GM21526 (cell line): ENCODE data around the gene KXD1.
"Not testable (repeated sequence)": the region's sequence is repeated elsewhere in the genome, so short reads cannot be mapped to it uniquely, and the experiment has no call there.

Experiments used
- ATAC-seq: cut with Tn5 transposase; IDR thresholded peaks from one replicate; pipeline ENCODE4 v1.9.1; 2021; ENCODE audit warnings: moderate library complexity; ENCODE audit not compliant: unreplicated experiment, low FRiP score

The KXD1 gene

GRCh38 chr19:18576383-18576782, 18.7 kb downstream of the KXD1 start:
- no peak for ATAC-seq

GRCh38 chr19:18577365-18577914, 19.8 kb downstream of the KXD1 start:
- no peak for ATAC-seq

GRCh38 chr19:18580311-18580710, 22.6 kb downstream of the KXD1 start:
- no peak for ATAC-seq

- no peak for ATAC-seq
Measured at GRCh38 chr19:18586306-18586705, 28.6 kb downstream of the KXD1 start.

- ATAC-seq = no peak
Measured at GRCh38 chr19:18587561-18587960, 29.9 kb downstream of the KXD1 start.

GRCh38 chr19:18587962-18588610, 30.4 kb downstream of the KXD1 start:
- ATAC-seq = peak; percentile 5

- peak; percentile 55 for ATAC-seq
Measured at GRCh38 chr19:18588611-18589379, 31.1 kb downstream of the KXD1 start, which contains the start of gene REX1BD. Gene REX1BD (plus strand): TSS chr19:18588798. CDS start chr19:18588802, 4 bp downstream.

- ATAC-seq = peak; percentile 31
Measured at GRCh38 chr19:18589380-18590272, 32.0 kb downstream of the KXD1 start.

GRCh38 chr19:18590273-18591272, 32.9 kb downstream of the KXD1 start:
- no peak for ATAC-seq

- no peak for ATAC-seq
Measured at GRCh38 chr19:18591735-18592385, 34.2 kb downstream of the KXD1 start.

- ATAC-seq = not testable (repeated sequence)
Measured at GRCh38 chr19:18592732-18593131, 35.1 kb downstream of the KXD1 start.

- ATAC-seq = no peak
Measured at GRCh38 chr19:18593367-18594095, 35.9 kb downstream of the KXD1 start.

- peak; percentile 48 for ATAC-seq
Measured at GRCh38 chr19:18594096-18594823, 36.6 kb downstream of the KXD1 start.

- ATAC-seq = no peak
Measured at GRCh38 chr19:18594824-18595373, 37.2 kb downstream of the KXD1 start.

- ATAC-seq = no peak
Measured at GRCh38 chr19:18595475-18595874, 37.8 kb downstream of the KXD1 start.

GRCh38 chr19:18596752-18597157, 39.1 kb downstream of the KXD1 start:
- ATAC-seq = no peak
